Mesothelial cell of epicardium (in vitro differentiated cells): ENCODE results near the gene FARSB. TPM values are rescaled to one million over a fixed set of nuclear protein-coding genes. Genes with fewer than 3 reads are reported as not detected.

Source experiments
- DNase-seq, 2 experiments: peaks; one replicate each; pipeline ENCODE4 v3.0.0; 2021; ENCODE audit warnings: low spot score in 2 of 2; ENCODE audit not compliant: unreplicated experiment in 2 of 2
- H3K27ac Mint-ChIP-seq: 2 replicates; pipeline ENCODE4 v1.8.0; 2021; ENCODE audit warnings: mixed read lengths
- H3K27me3 Mint-ChIP-seq: 2 replicates; pipeline ENCODE4 v1.8.0; 2021; ENCODE audit warnings: low read depth, mixed read lengths
- H3K36me3 Mint-ChIP-seq: 2 replicates; pipeline ENCODE4 v1.8.0; 2021; ENCODE audit warnings: mixed read lengths
- H3K4me1 Mint-ChIP-seq: 2 replicates; pipeline ENCODE4 v1.8.0; 2021; ENCODE audit warnings: mixed read lengths
- H3K4me3 Mint-ChIP-seq: 2 replicates; pipeline ENCODE4 v1.8.0; 2021; ENCODE audit warnings: mild to moderate bottlenecking, moderate library complexity, mixed read lengths
- H3K9me3 Mint-ChIP-seq: 2 replicates; pipeline ENCODE4 v1.8.0; 2021; ENCODE audit warnings: mixed read lengths
- total RNA-seq: library from RNA; stranded (reverse); gene quantifications from 3 replicates; pipeline ENCODE4 v1.2.1, GENCODE V29; 2021
- TF ChIP-seq, protein P1 (sequence below): fragments of 200-600 bp; sonication (generic); IDR thresholded peaks from one replicate; pipeline ENCODE4 v1.5.0; 2021; ENCODE audit warnings: antibody characterized with exemption; ENCODE audit not compliant: unreplicated experiment

FARSB gene
- total RNA-seq, 1 donor from 2014 or later = 17.7 TPM

DNA sequence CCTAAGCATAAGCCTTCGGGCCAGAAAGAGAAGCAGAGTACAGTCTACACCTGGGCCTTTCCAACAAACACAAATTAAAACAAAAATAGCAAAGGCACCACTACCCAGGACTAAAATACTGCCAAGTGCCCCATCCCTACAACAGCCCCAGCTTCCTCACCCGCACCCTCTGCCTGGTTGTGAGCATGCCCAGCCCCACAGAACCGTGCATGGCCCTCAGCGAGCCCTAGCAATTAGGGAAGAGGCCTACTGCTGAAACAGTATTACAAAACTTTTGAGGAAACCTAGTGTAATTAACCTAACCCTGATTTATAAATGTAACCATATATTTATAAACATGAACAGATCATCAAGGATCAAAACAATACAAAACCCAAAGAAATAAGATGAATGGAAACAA lies 44.2 kb downstream of the FARSB start:
- Mint-ChIP-seq H3K36me3 (peaks cover 14% of the 10 kb centered on the region), H3K4me1 (no peaks in the 10 kb centered on the region), H3K9me3 (no peaks in the 10 kb centered on the region), H3K4me3 (no peak overlapping the region), H3K27me3 (no peaks in the 10 kb centered on the region), H3K27ac (no peak overlapping the region)
- no peak for DNase-seq
- TF ChIP-seq, protein P1, sequence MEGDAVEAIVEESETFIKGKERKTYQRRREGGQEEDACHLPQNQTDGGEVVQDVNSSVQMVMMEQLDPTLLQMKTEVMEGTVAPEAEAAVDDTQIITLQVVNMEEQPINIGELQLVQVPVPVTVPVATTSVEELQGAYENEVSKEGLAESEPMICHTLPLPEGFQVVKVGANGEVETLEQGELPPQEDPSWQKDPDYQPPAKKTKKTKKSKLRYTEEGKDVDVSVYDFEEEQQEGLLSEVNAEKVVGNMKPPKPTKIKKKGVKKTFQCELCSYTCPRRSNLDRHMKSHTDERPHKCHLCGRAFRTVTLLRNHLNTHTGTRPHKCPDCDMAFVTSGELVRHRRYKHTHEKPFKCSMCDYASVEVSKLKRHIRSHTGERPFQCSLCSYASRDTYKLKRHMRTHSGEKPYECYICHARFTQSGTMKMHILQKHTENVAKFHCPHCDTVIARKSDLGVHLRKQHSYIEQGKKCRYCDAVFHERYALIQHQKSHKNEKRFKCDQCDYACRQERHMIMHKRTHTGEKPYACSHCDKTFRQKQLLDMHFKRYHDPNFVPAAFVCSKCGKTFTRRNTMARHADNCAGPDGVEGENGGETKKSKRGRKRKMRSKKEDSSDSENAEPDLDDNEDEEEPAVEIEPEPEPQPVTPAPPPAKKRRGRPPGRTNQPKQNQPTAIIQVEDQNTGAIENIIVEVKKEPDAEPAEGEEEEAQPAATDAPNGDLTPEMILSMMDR = no peak

DNA sequence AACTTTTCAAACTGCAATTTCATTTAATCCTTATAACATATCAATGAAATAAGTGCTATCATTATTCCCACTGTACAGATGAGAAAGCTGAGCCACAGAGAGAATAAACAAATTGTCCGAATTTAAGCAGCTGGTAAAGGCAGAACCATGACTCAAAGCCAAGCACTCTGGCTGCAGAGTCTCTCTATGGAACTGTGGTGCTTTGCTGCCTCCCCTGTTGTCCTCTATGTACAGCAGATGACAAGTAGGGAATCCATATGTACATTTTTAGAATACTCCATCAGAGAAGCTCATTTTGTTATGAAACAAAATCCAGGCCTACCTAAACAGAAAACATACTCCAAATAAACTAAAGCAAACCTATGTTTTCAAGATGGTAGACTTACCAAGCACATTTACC lies 45.1 kb downstream of the FARSB start:
- TF ChIP-seq, protein P1 = no peak
- Mint-ChIP-seq H3K4me1 (no peaks in the 10 kb centered on the region), H3K4me3 (no peak overlapping the region), H3K27ac (no peak overlapping the region), H3K36me3 (peaks cover 11% of the 10 kb centered on the region), H3K27me3 (no peaks in the 10 kb centered on the region), H3K9me3 (no peaks in the 10 kb centered on the region)
- DNase-seq = no peak

DNA sequence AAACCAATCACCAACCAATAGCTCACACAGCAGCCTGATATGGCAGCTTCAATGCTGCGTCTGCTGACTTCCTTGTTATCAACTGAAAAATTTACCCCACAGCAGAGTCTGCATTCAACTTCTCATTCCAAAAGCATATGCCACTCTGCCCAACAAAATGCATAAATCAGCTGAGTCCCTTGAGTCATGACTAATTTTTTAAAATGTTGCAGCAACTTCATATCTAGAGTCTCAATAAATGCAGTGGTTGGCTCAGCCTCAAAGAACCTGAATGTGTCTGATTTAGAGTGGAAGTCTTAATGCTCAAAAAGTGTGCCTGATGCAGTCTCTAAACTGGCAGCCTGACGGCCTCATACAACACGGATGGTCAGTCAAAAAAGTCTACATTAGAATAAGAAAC lies 46.5 kb downstream of the FARSB start:
- Mint-ChIP-seq H3K4me3 (no peak overlapping the region), H3K9me3 (no peaks in the 10 kb centered on the region)
- no peak for DNase-seq

DNA sequence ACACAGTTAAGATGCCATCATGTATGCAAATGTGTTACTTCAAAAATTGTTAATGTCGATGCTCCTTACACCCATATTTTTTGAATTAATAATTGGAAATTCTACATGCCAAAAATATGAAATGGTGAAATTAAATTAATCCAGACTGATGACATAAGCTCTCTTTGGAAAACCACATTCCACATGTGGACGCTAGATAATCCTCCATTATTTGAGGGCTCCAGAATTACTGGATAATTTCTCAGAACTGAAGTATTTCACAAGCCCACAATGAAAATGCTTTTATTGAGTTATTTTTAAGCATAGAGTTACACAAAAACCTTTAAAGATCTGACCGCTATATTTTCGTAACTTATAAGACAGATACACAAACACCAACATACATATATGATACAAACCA lies 47.8 kb downstream of the FARSB start:
- Mint-ChIP-seq H3K36me3 (peaks cover 10% of the 10 kb centered on the region), H3K27ac (no peak overlapping the region), H3K27me3 (no peaks in the 10 kb centered on the region), H3K4me3 (no peak overlapping the region), H3K9me3 (no peaks in the 10 kb centered on the region), H3K4me1 (no peaks in the 10 kb centered on the region)
- DNase-seq = no peak
- TF ChIP-seq, protein P1 = no peak

More for the DNA sequence above, 46.5 kb downstream of the FARSB start:
- no peaks in the 10 kb centered on the region for H3K4me1 Mint-ChIP-seq
- no peaks in the 10 kb centered on the region for H3K27me3 Mint-ChIP-seq
- H3K36me3 Mint-ChIP-seq = peaks cover 13% of the 10 kb centered on the region
- H3K27ac Mint-ChIP-seq = no peak overlapping the region
- TF ChIP-seq, protein P1 = no peak

DNA sequence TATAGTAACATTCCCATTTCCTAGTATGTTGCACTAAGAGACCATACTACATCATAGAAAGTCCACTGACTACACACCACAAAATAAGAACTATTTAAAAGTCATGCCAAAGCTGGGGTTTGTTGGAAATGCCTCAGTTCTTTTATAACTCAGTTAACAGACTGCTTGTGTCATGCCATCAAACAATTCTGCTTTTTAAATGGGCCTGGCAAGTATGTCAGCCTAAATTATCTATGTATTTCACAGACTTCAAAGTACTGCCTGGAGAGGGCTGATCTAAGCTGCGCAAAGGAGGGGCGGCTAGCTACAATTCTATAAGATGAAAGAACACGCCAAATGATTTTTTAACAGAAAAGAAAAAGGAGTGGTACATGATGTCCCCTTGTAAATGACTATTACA lies 49.6 kb downstream of the FARSB start:
- no peak for DNase-seq
- no peak overlapping the region for H3K27ac Mint-ChIP-seq

More for the DNA sequence above, 49.6 kb downstream of the FARSB start:
- H3K4me1 Mint-ChIP-seq = no peaks in the 10 kb centered on the region
- TF ChIP-seq, protein P1 = no peak
- no peak overlapping the region for H3K4me3 Mint-ChIP-seq
- H3K36me3 Mint-ChIP-seq = peaks cover 7% of the 10 kb centered on the region
- H3K9me3 Mint-ChIP-seq = no peaks in the 10 kb centered on the region
- no peaks in the 10 kb centered on the region for H3K27me3 Mint-ChIP-seq
